Stimulated activated CD4-positive, alpha-beta T cell treated with anti-CD3 and anti-CD28 coated beads, TNF-alpha, amount 100 ng/mL, for 24 hours (primary cell): ENCODE measurements around the gene CATSPER1.
"Not testable (repeated sequence)": the region's sequence is repeated elsewhere in the genome, so short reads cannot be mapped to it uniquely, and the experiment has no call there.

ENCODE experiments used
- DNase-seq, 3 experiments: peaks; one replicate each; pipeline ENCODE4 v3.0.0-alpha.2; 2020; ENCODE audit warnings: low read depth in 3 of 3

CATSPER1 gene

GRCh38 chr11:66051766-66052663 is 25.7 kb upstream of the CATSPER1 start, which contains the start of gene SF3B2:
Gene SF3B2, plus strand, starts transcription at chr11:66052364. Its CDS starts 21 bp downstream, at chr11:66052385.
- DNase-seq, result peak; percentile 91 to 97 (median 94)

GRCh38 chr11:66051371-66051765 is 25.1 kb upstream of the CATSPER1 start:
- DNase-seq, result no peak

GRCh38 chr11:66050581-66051231 is 24.4 kb upstream of the CATSPER1 start:
- DNase-seq, result no peak

DNA sequence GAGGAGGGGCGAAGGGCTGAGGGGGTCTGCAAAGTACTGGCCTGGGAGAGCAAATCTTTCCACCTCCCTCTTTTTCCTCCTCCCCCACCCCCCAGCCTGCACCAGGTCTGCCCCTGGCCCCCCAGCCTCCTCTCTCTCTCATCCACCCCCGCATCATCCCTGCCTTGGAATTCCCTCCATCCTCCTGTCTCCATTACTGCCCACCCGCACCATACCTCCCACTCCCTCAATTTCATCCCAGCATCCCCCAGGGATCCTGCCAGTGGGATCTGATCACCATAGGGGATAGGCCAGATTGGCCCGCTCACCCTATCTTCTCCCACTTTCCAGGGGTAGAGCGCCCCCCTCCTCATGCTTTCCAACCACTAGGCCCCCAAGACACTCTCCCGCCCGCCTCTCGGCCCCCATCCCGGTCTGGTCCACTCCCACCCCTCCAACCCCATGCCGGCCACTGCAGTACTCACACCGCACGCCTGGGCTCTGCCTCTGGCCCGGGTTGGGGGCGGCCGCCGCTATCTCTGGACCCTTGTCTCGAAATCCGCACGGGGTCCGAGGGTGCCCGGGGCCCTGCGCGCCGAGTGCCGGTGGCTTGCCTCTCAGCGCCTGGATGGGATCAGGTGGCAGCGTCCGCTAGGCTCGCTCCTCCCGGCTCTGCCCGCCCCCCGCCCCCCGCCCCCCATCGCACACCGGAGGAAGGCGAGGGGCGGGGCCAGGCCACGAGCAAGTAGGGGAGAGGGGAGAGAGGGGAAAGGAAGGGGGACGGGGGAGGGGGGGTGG is 22.5 kb upstream of the CATSPER1 start, which contains the start of gene GAL3ST3:
Gene GAL3ST3, minus strand, starts transcription at position 615 of the 777 bp plus-strand sequence. CDS start 3,746 bp downstream, outside the sequence.
- DNase-seq, result no peak

DNA sequence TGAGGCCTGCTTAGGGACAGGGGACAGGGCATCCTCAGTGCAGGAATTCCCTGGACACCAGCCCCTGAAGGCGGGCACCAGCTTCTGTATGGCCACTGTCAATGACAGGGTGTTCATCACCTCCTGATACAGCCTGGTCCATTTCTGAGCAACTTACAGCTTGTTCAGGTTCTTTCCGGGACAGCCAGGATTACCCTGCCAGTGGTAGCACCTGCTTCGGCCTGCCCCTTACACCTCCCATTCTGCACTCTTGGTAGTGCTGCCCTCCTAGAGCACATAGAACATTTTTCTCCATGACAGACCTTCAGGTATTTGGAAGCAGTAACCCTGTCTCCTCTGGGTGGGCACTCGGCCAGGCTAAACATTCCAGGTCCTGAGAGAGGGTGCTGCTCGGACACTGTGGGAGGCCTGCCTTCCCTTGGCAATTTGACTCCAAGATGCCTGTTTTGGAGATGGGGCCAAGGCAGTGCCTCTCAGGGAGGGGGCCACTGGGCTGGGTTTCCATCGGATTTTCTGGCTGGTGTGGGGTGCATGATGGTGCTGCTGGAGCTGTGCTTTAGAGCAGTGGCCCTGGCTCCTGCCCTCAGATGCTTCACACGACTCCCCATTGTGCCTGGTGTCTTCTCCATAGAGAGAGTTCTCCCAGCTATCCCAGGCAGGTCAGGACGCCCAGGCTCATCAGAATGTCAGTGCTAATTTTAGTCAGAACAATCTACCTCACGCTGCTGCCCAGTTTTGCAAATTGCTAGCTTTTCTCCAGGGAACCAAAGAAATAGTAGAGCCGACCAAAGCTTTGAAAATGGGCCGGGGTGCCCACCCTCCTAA is 21.5 kb upstream of the CATSPER1 start:
- no peak for DNase-seq

DNA sequence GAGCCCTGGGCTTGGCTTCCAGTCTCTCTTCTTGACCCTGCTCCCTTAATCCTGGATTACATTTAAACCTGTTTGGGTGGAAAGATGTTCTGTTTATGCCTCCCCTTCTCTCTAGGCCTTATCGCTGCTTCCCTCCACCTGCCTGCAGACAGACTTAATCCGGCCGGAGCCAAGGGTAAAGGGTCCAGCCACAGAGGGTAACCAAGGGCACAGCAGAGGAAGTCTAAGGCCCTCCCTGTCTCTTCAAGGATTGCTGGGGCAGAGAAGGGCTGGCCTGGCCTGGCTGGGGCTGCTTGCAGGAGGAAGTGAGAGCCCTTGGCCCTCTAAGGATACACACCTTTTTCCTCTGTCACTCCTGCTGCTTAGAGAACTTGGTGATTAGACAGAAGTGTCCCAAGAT is 20.6 kb upstream of the CATSPER1 start:
- no peak for DNase-seq

DNA sequence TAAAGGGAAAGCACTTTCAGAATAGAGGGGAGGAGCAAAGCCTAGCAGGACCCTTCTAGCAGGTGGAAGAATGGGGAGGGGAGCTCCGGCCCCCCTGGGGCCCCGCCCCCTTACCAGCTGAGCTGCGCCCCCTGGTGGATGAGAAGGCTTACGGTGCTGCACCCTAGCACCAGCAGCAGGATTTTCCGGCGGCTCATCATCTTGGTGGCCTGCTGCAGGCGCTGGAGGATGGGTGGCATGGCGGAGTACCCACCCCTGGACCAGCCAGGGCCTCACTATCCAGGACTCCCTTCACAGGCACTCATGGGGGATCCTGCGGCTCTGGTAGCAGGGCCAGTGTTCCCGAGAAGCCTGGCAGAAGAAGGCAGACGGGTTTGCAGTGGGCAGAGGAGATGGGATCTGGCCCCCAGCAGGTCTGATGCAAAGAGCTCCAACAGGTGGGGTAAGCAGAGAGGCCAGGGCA is 18.9 kb upstream of the CATSPER1 start:
- peak; percentile 67 to 78 (median 75) for DNase-seq

- DNase-seq, result no peak
Measured at GRCh38 chr11:66044757-66045156, 18.5 kb upstream of the CATSPER1 start.

- no peak for DNase-seq
Measured at GRCh38 chr11:66042996-66043906, 17.0 kb upstream of the CATSPER1 start.

GRCh38 chr11:66042227-66042995 is 16.1 kb upstream of the CATSPER1 start:
- DNase-seq, result no peak

DNA sequence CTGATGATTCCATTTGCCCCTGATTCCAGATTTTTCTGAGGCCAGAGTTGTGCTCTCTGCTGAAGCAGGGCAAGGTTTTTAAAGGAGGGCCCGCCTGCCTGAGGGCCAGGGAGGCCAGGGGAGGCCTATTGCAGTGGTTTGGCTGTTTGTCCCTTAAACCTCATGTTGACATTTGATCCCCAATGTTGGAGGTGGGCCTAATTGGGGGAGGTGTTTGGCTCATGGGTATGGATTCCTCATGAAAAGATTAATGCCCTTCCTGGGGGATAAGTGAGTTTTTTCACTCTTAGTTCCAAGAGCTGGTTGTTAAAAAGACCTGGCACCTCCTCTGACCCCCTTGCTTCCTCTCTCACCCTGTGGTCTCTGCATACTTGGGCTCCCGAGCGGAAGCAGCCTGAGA is 13.5 kb upstream of the CATSPER1 start:
- no peak for DNase-seq

DNA sequence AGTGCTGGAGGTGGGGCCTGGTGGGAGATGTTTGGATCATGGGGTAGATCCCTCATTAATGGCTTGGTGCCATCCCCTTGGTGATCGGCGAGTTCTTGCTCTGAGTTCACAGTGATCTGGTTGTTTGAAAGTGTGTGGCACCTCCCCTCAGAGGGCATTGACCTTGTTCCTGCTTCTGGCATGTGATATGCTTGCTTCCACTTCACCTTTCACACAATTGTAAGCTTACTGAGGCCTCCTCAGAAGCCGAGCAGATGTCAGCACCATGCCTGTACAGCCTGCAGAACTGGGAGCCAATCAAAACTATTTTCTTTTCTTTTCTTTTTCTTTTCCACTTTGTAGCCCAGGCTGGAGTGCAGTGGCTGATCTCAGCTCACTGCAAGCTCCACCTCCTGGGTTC is 11.0 kb upstream of the CATSPER1 start:
- DNase-seq, result no peak

DNA sequence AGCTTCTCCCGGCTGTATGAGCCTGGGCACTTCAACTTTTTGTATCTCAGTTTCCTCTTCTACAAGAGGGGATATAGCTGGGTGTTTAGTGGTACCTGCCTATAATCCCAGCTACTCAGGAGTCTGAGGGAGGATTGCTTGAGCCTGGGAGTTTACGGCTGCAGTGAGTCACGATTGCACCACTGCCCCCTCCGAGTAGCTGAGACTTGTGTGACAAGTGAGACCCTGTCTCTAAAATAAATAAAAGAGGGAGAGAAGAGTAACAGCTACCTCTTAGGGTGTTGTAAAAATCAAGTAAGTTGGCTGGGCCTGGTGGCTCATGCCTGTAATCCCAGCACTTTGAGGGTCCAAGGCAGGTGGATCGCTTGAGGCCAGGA is 10.0 kb upstream of the CATSPER1 start:
- DNase-seq, result no peak

DNA sequence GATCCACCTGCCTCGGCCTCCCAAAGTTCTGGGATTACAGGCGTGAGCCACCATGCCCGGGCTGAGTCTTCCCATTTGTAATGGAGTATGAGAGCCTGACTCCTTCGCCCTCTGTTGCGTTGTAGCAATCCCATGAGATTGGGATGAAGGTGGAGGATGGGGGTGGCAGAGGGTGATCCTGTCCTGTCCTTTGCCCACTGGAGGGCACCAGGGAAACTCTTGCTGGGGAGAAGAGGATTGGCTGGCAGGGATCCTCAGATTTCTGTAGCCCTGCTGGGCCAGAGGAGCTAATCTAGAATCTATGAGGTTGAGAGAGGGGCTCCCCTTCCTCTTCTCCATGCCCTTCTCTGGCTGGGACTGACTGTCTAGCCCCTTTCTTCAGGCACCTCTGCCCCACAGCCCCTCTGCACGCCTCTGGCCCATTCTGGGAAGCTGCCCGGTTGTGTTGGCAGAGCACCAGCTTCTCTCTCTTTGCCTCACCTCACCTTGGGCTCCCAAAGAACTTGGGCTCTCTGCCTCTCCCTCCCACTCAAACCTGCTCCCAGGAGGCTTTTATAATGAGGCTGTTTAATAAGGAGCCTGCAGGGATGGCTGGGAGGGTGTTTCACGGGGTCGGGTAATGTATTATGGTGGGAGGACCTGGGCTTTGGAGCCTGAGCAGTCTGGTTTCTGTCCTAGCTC is 9.5 kb upstream of the CATSPER1 start:
- DNase-seq, result no peak

- no peak for DNase-seq
Measured at GRCh38 chr11:66032957-66033735, 6.9 kb upstream of the CATSPER1 start.

DNA sequence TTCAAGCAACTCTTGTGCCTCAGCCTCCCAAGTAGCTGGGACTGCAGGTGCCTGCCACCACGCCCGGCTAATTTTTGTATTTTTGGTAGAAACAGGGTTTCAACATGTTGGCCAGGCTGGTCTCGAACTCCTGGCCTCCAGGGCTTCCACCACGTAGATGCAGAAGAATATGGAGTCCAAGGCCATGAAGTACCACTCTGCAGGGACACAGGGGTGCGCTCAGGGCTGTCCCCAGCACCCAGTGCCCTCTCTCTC is 3.2 kb downstream of the CATSPER1 start:
- not testable (repeated sequence) for DNase-seq

- DNase-seq, result peak; percentile 62 to 79 (median 68)
Measured at GRCh38 chr11:66022401-66023185, 3.7 kb downstream of the CATSPER1 start.
